GM23338 (cell line): Measurements from ENCODE around the gene CYP26B1. TPM values are rescaled to one million over a fixed set of nuclear protein-coding genes. Genes with fewer than 3 reads are reported as not detected.

Experiments used
- ATAC-seq: fragments of 200-7000 bp; cut with Tn5 transposase; 3 replicates; pipeline ENCODE4 v1.9.1; 2020
- DNase-seq: peaks from one replicate; pipeline ENCODE4 v3.0.0-alpha.2; 2015; ENCODE audit warnings: low spot score
- H2AFZ ChIP-seq: fragments of 200-600 bp; sonication (generic); 2 replicates; pipeline ENCODE4 v1.8.0; 2016; ENCODE audit warnings: antibody characterized with exemption, mild to moderate bottlenecking, moderate library complexity
- H3F3A ChIP-seq: fragments of 200-600 bp; sonication (generic); replicated peaks from 2 replicates; pipeline ENCODE4 v1.8.0; 2017; ENCODE audit warnings: antibody characterized with exemption, mixed run types, low read depth
- H3K27ac ChIP-seq: fragments of 200-600 bp; sonication (generic); 2 replicates; pipeline ENCODE4 v1.6.1; 2016; ENCODE audit warnings: low read depth
- H3K27me3 ChIP-seq: fragments of 200-600 bp; sonication (generic); 2 replicates; pipeline ENCODE4 v1.8.0; 2016; ENCODE audit warnings: mild to moderate bottlenecking, mixed run types, moderate library complexity; ENCODE audit not compliant: insufficient read depth
- H3K36me3 ChIP-seq: fragments of 200-600 bp; sonication (generic); 2 replicates; pipeline ENCODE4 v1.8.0; 2016; ENCODE audit warnings: mild to moderate bottlenecking; ENCODE audit not compliant: insufficient read depth
- H3K4me1 ChIP-seq: fragments of 200-600 bp; sonication (generic); 2 replicates; pipeline ENCODE4 v1.8.0; 2016; ENCODE audit warnings: mild to moderate bottlenecking, moderate library complexity; ENCODE audit not compliant: insufficient read depth
- H3K4me2 ChIP-seq: fragments of 200-600 bp; sonication (generic); 2 replicates; pipeline ENCODE4 v1.7.1; 2017; ENCODE audit warnings: mixed run types
- H3K4me3 ChIP-seq: fragments of 200-600 bp; sonication (generic); 2 replicates; pipeline ENCODE4 v1.6.1; 2016; ENCODE audit warnings: mixed run types
- H3K79me2 ChIP-seq: fragments of 200-600 bp; sonication (generic); replicated peaks from 2 replicates; pipeline ENCODE4 v1.8.0; 2017; ENCODE audit warnings: mild to moderate bottlenecking; ENCODE audit not compliant: insufficient read depth
- H3K9me2 ChIP-seq: fragments of 200-600 bp; sonication (generic); 2 replicates; pipeline ENCODE4 v1.8.0; 2017; ENCODE audit not compliant: insufficient read depth
- H4K20me1 ChIP-seq: fragments of 200-600 bp; sonication (generic); replicated peaks from 2 replicates; pipeline ENCODE4 v1.8.0; 2017; ENCODE audit warnings: mild to moderate bottlenecking; ENCODE audit not compliant: insufficient read depth
- H3K27ac Mint-ChIP-seq: 2 replicates; pipeline ENCODE4 v1.8.0; 2020; ENCODE audit warnings: inconsistent platforms, mild to moderate bottlenecking, moderate library complexity, mixed read lengths
- H3K27me3 Mint-ChIP-seq: 3 replicates; pipeline ENCODE4 v1.8.0; 2022; ENCODE audit warnings: low read depth, mild to moderate bottlenecking, moderate library complexity, mixed read lengths, inconsistent platforms; ENCODE audit not compliant: insufficient read depth, poor library complexity
- H3K36me3 Mint-ChIP-seq: 3 replicates; pipeline ENCODE4 v1.8.0; 2021; ENCODE audit warnings: low read depth, mild to moderate bottlenecking, inconsistent platforms, moderate library complexity, mixed read lengths
- H3K4me1 Mint-ChIP-seq: 3 replicates; pipeline ENCODE4 v1.8.0; 2020; ENCODE audit warnings: mild to moderate bottlenecking, inconsistent platforms, mixed read lengths
- H3K4me3 Mint-ChIP-seq: 3 replicates; pipeline ENCODE4 v1.8.0; 2021; ENCODE audit warnings: moderate library complexity, mild to moderate bottlenecking, inconsistent platforms, mixed read lengths
- H3K9me3 Mint-ChIP-seq: 3 replicates; pipeline ENCODE4 v1.8.0; 2020; ENCODE audit warnings: moderate library complexity, mild to moderate bottlenecking, inconsistent platforms, mixed read lengths
- ETS1 ChIP-seq: IDR thresholded peaks from 2 replicates; pipeline ENCODE4 v1.6.1; 2016; ENCODE audit warnings: antibody characterized with exemption
- EZH2phosphoT487 ChIP-seq: fragments of 200-600 bp; sonication (generic); IDR thresholded peaks from one replicate; pipeline ENCODE4 v1.8.1; 2018; ENCODE audit warnings: antibody characterized with exemption; ENCODE audit not compliant: unreplicated experiment
- NANOG ChIP-seq: IDR thresholded peaks from 2 replicates; pipeline ENCODE4 v1.6.1; 2016; ENCODE audit warnings: antibody characterized with exemption, borderline replicate concordance
- POLR2AphosphoS5 ChIP-seq: IDR thresholded peaks from 2 replicates; pipeline ENCODE4 v1.6.1; 2016; ENCODE audit warnings: antibody characterized with exemption, low read depth
- ZNF114 ChIP-seq: fragments of 250-450 bp; sonication (Bioruptor Pico); IDR thresholded peaks from 2 replicates; pipeline ENCODE4 v1.5.0; 2020; ENCODE audit warnings: mild to moderate bottlenecking, moderate library complexity
- ZNF331 ChIP-seq: fragments of 250-450 bp; sonication (Bioruptor Pico); IDR thresholded peaks from 2 replicates; pipeline ENCODE4 v1.5.0; 2020; ENCODE audit warnings: low read depth, mild to moderate bottlenecking, moderate library complexity
- polyA plus RNA-seq: library from polyadenylated mRNA; unstranded; fragments of >200 nt; fragmentation: Nextera tagmentation; extraction: Ambion mirVana; gene quantifications from 2 replicates; pipeline ENCODE4 v1.2.1, GENCODE V29; 2016
- total RNA-seq: library from RNA; depleted of rRNA; stranded (reverse); fragments of >200 nt; shearing (Covaris generic); gene quantifications from 2 replicates; pipeline ENCODE4 v1.2.3, GENCODE V29; 2014
- TF ChIP-seq, protein P1 (sequence below): fragments of 250-450 bp; sonication (Bioruptor Pico); IDR thresholded peaks from 2 replicates; pipeline ENCODE4 v1.5.0; 2020; ENCODE audit warnings: mild to moderate bottlenecking, moderate library complexity
- TF ChIP-seq, protein P2 (sequence below): IDR thresholded peaks from one replicate; pipeline ENCODE4 v1.6.1; 2018; ENCODE audit warnings: antibody characterized with exemption; ENCODE audit not compliant: unreplicated experiment
- TF ChIP-seq, protein P3 (sequence below), 2 experiments: fragments of 200-600 bp in 1 of 2; sonication (generic) in 1 of 2; conservative IDR thresholded peaks; 2 replicates each; pipeline versions ENCODE4 v1.5.1 to v1.6.1; 2016 to 2017; ENCODE audit warnings: antibody characterized with exemption in 2 of 2, low read depth in 2 of 2, mild to moderate bottlenecking in 2 of 2, moderate library complexity in 1 of 2

Gene CYP26B1
- total and polyA plus RNA-seq, 2 experiments from 2014 or later = 0.05 to 0.31 TPM

DNA sequence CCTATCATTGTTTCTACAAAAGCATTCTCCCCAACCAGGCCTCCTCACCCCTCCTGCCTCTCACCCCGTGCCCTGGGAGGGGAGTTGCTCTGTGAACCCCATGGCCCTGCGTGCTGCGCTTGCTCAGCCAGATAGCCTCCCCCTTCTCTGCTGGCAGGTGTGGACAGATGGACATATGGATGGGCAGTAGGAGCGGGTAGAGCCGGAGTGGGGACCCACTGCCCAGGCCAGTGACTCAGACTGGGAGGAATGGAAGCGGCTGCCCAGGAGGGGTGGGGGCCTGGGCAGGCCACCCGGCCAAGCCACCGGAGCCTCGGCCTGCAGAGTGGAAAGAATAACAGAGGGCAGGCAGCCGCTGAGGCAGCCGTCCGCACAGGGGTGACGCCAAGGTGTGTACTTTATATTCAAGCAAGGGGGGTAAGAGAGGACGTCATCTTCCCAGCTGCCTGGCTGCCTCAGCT, 8.7 kb downstream of the CYP26B1 start:
- Mint-ChIP-seq H3K27ac (no peak overlapping the region), H3K4me3 (no peak overlapping the region)

More for the DNA sequence above, 8.7 kb downstream of the CYP26B1 start:
- Histone ChIP-seq H3K4me3 (no peak overlapping the region), H3K4me2 (no peak overlapping the region), H4K20me1 (no peaks in the 10 kb centered on the region; the same call in 1 of the 2 replicates), H3K79me2 (no peaks in the 10 kb centered on the region), H3K27ac (no peak overlapping the region), H3K27me3 (peaks cover 56% of the 10 kb centered on the region), H3K9me2 (no peaks in the 10 kb centered on the region), H2AFZ (no peak overlapping the region), H3F3A (no peaks in the 10 kb centered on the region), H3K4me1 (peaks cover 17% of the 10 kb centered on the region), H3K36me3 (no peaks in the 10 kb centered on the region)
- peaks cover 18% of the 10 kb centered on the region for H3K4me1 Mint-ChIP-seq
- ATAC-seq (no peak), DNase-seq (no peak)
- H3K27me3 Mint-ChIP-seq = peaks cover 49% of the 10 kb centered on the region
- H3K9me3 Mint-ChIP-seq = no peaks in the 10 kb centered on the region
- H3K36me3 Mint-ChIP-seq = no peaks in the 10 kb centered on the region
- no peak for TF ChIP-seq ZNF331 (CRISPR knock-in tag)
- no peak for TF ChIP-seq ETS1
- TF ChIP-seq NANOG = no peak
- TF ChIP-seq, protein P1, sequence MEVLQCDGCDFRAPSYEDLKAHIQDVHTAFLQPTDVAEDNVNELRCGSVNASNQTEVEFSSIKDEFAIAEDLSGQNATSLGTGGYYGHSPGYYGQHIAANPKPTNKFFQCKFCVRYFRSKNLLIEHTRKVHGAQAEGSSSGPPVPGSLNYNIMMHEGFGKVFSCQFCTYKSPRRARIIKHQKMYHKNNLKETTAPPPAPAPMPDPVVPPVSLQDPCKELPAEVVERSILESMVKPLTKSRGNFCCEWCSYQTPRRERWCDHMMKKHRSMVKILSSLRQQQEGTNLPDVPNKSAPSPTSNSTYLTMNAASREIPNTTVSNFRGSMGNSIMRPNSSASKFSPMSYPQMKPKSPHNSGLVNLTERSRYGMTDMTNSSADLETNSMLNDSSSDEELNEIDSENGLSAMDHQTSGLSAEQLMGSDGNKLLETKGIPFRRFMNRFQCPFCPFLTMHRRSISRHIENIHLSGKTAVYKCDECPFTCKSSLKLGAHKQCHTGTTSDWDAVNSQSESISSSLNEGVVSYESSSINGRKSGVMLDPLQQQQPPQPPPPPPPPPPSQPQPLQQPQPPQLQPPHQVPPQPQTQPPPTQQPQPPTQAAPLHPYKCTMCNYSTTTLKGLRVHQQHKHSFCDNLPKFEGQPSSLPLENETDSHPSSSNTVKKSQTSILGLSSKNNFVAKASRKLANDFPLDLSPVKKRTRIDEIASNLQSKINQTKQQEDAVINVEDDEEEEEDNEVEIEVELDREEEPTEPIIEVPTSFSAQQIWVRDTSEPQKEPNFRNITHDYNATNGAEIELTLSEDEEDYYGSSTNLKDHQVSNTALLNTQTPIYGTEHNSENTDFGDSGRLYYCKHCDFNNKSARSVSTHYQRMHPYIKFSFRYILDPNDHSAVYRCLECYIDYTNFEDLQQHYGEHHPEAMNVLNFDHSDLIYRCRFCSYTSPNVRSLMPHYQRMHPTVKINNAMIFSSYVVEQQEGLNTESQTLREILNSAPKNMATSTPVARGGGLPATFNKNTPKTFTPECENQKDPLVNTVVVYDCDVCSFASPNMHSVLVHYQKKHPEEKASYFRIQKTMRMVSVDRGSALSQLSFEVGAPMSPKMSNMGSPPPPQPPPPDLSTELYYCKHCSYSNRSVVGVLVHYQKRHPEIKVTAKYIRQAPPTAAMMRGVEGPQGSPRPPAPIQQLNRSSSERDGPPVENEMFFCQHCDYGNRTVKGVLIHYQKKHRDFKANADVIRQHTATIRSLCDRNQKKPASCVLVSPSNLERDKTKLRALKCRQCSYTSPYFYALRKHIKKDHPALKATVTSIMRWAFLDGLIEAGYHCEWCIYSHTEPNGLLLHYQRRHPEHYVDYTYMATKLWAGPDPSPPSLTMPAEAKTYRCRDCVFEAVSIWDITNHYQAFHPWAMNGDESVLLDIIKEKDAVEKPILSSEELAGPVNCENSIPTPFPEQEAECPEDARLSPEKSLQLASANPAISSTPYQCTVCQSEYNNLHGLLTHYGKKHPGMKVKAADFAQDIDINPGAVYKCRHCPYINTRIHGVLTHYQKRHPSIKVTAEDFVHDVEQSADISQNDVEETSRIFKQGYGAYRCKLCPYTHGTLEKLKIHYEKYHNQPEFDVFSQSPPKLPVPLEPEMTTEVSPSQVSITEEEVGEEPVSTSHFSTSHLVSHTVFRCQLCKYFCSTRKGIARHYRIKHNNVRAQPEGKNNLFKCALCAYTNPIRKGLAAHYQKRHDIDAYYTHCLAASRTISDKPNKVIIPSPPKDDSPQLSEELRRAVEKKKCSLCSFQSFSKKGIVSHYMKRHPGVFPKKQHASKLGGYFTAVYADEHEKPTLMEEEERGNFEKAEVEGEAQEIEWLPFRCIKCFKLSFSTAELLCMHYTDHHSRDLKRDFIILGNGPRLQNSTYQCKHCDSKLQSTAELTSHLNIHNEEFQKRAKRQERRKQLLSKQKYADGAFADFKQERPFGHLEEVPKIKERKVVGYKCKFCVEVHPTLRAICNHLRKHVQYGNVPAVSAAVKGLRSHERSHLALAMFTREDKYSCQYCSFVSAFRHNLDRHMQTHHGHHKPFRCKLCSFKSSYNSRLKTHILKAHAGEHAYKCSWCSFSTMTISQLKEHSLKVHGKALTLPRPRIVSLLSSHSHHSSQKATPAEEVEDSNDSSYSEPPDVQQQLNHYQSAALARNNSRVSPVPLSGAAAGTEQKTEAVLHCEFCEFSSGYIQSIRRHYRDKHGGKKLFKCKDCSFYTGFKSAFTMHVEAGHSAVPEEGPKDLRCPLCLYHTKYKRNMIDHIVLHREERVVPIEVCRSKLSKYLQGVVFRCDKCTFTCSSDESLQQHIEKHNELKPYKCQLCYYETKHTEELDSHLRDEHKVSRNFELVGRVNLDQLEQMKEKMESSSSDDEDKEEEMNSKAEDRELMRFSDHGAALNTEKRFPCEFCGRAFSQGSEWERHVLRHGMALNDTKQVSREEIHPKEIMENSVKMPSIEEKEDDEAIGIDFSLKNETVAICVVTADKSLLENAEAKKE = no peak
- TF ChIP-seq, protein P2, sequence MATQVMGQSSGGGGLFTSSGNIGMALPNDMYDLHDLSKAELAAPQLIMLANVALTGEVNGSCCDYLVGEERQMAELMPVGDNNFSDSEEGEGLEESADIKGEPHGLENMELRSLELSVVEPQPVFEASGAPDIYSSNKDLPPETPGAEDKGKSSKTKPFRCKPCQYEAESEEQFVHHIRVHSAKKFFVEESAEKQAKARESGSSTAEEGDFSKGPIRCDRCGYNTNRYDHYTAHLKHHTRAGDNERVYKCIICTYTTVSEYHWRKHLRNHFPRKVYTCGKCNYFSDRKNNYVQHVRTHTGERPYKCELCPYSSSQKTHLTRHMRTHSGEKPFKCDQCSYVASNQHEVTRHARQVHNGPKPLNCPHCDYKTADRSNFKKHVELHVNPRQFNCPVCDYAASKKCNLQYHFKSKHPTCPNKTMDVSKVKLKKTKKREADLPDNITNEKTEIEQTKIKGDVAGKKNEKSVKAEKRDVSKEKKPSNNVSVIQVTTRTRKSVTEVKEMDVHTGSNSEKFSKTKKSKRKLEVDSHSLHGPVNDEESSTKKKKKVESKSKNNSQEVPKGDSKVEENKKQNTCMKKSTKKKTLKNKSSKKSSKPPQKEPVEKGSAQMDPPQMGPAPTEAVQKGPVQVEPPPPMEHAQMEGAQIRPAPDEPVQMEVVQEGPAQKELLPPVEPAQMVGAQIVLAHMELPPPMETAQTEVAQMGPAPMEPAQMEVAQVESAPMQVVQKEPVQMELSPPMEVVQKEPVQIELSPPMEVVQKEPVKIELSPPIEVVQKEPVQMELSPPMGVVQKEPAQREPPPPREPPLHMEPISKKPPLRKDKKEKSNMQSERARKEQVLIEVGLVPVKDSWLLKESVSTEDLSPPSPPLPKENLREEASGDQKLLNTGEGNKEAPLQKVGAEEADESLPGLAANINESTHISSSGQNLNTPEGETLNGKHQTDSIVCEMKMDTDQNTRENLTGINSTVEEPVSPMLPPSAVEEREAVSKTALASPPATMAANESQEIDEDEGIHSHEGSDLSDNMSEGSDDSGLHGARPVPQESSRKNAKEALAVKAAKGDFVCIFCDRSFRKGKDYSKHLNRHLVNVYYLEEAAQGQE = no peak
- TF ChIP-seq ZNF114 (CRISPR knock-in tag) = no peak
- no peak for TF ChIP-seq EZH2phosphoT487
- TF ChIP-seq, protein P3, sequence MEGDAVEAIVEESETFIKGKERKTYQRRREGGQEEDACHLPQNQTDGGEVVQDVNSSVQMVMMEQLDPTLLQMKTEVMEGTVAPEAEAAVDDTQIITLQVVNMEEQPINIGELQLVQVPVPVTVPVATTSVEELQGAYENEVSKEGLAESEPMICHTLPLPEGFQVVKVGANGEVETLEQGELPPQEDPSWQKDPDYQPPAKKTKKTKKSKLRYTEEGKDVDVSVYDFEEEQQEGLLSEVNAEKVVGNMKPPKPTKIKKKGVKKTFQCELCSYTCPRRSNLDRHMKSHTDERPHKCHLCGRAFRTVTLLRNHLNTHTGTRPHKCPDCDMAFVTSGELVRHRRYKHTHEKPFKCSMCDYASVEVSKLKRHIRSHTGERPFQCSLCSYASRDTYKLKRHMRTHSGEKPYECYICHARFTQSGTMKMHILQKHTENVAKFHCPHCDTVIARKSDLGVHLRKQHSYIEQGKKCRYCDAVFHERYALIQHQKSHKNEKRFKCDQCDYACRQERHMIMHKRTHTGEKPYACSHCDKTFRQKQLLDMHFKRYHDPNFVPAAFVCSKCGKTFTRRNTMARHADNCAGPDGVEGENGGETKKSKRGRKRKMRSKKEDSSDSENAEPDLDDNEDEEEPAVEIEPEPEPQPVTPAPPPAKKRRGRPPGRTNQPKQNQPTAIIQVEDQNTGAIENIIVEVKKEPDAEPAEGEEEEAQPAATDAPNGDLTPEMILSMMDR (conservative IDR thresholded peaks at IDR 0.05; ENCODE audit: low read depth in 2 of 2) = no peak
- TF ChIP-seq POLR2AphosphoS5 = no peak
